DMS79 (cell line): ENCODE measurements around the gene HARBI1.
A peak's percentile ranks its signal among the peaks of the same experiment; 100 is the strongest.
"Not testable (repeated sequence)": the region's sequence is repeated elsewhere in the genome, so short reads cannot be mapped to it uniquely, and the experiment has no call there.

Source experiments
- DNase-seq: peaks from one replicate; lab custom pipeline; 2025; lab: John Stamatoyannopoulos, UW

HARBI1 gene

DNA sequence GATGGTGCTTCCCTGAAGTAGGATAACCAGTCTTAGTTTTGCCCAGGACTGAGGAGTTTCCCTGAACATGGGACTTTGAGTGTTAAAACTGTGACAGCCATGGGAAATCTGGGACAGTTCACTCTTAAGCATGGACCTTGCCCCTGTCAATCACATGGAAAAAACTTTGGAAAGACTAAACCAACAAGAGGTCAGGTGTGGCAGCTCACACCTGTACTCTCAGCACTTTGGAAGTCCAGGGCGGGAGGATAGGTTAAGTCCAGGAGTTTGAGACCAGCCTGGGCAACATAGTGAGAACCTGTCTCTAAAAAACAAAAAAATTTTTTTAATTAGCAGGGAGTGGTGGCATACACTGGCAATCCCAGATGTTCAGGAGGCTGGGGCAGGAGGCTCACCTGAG, 19.9 kb downstream of the HARBI1 start:
- DNase-seq = no peak

GRCh38 chr11:46594785-46595184, 22.2 kb downstream of the HARBI1 start:
- no peak for DNase-seq

DNA sequence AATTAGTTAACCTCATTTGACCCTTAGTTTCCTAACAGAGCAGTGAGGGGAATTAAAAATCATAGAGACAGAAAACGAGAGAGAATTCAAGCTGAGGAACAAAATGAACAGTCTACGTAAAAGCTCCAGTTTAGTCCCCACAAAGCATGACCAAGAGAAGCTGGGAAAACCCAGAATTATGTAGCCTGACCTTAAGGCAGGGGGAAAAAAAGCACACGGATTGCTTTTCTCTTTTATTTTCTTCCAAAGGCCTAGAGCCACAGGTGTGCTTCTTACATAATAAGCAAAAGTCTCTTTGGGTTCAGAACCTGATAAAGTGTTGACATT, 22.7 kb downstream of the HARBI1 start:
- DNase-seq = no peak

DNA sequence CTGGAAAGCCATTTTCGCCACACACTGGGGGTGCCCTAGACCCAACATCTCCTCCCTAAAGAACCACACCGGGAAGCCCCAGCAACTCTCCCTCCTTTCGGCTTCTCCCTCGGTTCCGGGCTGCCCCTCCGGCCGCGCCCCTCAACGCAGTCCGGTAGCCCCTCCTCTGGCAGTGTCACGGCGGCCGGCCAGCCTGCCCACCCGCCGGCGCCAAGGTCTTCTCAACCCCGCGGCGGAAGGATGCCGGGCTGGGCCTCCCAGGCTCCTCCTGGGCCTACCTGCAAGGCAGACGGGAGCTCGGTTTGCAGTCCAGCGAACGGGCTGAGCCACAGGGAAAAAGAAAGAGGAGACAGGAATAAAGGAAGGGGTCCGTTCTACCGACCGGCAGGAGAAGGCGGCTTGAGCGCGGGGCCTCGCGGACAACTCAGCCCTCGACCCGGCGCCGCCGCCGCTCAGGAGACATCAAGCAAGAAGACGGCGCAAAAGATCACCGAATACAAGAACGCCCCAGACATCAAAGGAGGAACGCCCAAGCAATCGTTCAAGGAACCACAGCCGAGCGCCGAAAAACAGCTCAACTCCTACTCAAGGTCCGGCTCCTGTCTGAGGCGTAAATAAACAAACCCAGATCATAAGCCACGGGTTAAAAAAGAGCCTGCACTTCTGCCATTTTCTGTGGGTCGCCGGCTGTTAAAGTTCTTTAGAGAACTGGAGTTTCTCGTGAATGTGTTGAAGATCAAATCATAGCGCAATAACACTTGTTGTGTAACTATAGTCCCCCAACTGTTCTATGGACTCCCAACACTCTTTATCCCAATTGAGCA, 23.3 kb downstream of the HARBI1 start, which contains the start of gene AMBRA1:
TSS of gene AMBRA1 (minus strand) at position 474 of the 824 bp plus-strand sequence. CDS start 45,643 bp downstream, outside the sequence.
- peak; percentile 94 for DNase-seq

GRCh38 chr11:46590740-46591605, 26.1 kb downstream of the HARBI1 start:
- no peak for DNase-seq

DNA sequence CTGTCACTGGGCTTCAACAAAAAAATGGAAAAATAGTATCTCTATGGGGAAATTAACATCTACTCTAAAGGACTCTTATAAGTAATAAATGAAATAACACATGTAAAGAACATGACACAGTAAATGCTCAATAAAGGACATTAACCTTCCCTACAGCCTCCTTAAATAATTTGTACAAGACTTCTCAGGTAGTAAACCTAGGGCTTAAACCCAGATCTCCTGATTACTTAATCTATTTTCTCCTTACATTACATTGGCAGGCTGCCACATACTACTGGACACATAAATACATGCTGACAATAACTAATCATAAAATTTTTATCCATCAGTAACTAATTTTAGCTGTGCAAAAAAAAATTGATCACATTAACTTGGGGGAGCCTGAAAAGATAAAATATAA, 28.1 kb downstream of the HARBI1 start:
- no peak for DNase-seq

- no peak for DNase-seq
Observed at GRCh38 chr11:46588131-46588530, 28.9 kb downstream of the HARBI1 start.

GRCh38 chr11:46583513-46583912, 33.5 kb downstream of the HARBI1 start:
- not testable (repeated sequence) for DNase-seq

DNA sequence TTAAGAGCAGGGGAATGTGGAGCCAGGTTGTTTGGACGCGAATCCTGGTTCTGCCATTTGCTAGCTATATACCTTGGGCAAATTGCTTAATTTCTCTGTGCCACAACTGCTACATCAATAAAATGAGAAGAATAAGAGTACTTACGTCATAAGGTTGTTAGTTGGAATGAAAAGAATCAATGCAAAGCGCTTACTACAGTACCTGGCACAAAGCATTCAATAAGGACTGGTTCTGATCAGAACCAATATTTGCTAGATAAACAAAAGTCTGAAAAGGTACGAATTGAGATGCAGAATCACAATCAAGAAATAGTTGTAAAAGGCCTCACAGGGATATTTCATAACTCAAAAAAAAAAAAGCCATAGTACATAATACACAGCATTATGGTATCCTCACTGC, 34.4 kb downstream of the HARBI1 start:
- DNase-seq = no peak

GRCh38 chr11:46577058-46577457, 40.0 kb downstream of the HARBI1 start:
- DNase-seq = no peak

DNA sequence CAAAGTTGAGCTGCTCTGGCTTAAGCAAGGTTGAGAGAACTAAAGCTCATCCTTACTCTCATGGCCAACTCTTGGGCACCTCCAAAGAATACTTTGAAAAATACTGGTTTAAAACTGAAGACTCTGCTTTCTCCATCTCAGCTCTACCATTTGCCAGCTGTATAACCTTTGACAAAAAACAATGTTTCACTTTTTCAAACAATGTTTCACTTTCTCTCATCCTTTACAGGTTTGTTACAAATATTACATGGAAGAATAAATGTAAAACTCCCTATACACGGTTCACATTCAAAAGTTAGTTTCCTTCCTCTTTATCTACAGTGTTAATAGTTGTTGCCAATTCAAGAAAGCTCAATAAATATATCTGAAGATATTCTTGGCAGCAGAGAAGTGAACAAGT, 42.4 kb downstream of the HARBI1 start:
- no peak for DNase-seq

- no peak for DNase-seq
Observed at GRCh38 chr11:46570790-46571398, 46.1 kb downstream of the HARBI1 start.

DNA sequence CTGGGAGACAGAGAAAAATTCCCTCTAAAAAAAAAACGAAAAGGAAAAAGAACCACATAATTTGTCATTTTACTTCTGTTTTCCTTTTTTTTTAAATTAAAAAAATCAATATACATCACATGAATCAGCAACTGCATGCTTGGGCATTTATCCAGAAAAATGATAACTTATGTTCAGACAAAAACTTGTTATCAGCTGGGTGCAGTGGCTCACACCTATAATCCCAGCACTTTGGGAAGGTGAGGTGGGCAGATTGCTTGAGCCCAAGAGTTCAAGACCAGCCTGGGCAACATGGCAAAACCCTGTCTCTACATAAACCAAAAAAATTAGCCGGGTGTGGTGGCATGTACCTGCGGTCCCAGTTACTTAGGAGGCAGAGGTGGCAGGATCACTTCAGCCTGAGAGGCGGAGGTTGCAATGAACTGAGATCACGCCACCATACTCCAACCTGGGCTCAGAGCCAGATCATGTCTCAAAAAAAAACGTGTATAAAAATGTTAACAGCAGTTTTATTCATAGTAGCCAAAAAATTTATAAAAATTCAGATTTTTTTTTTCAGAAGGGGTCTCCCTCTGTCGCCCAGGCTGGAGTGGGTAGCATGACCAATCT, 51.7 kb downstream of the HARBI1 start:
- no peak for DNase-seq

DNA sequence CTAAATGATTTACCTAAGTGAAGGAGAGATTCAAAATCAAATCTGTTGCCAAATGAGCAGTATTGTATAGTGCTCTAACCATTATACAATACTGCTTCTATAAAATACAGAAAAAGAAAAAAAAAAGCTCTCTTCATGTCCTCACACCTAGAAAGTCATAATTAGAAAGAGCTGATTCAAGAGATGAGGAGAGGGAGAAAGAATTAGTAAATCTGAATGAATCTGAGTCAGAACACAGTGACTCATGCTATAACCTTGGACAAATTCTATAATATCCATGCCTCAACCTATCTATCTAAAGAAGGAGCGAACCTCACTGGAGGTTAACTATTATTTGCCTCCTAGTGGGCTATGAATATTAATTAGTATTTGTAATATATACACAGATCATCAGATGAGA, 52.6 kb downstream of the HARBI1 start:
- DNase-seq = no peak

DNA sequence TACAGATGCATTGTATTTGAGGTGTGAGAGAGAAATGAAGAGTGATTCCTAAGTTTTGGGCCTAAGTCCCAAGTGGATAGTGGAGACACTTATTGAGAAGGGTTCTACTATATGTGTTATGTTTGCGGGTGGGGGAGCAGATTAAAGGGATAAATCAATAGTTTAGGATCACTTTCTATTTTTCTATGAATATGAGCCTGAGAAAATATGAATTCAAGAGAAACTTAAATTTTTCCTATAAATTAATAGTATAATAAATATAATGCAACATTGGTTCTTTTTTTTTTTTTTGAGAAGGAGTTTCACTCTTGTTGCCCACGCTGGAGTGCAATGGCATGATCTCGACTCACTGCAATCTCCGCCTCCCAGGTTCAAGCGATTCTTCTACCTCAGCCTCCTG, 54.5 kb downstream of the HARBI1 start:
- no peak for DNase-seq

GRCh38 chr11:46560300-46560991, 56.6 kb downstream of the HARBI1 start:
- DNase-seq = no peak

DNA sequence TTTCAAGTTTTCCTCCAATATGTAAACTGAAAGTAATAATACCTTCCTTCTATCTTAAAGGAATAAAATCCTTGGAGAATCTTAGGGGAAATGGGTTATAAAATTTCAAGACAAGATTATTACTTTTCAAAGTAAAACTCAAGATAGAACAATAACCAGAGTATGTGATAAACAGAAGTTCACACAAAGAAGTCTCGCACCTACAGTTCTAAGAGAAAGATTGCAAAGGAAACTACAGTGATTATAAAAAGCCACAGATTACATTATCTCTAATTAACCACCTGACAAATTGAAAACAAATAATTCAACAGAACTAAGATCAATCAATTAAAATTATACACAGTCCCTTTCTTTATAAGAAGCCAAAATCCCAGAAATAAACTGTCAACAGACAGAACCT, 57.2 kb downstream of the HARBI1 start:
- no peak for DNase-seq

- DNase-seq = no peak
Observed at GRCh38 chr11:46557684-46558151, 59.3 kb downstream of the HARBI1 start.

DNA sequence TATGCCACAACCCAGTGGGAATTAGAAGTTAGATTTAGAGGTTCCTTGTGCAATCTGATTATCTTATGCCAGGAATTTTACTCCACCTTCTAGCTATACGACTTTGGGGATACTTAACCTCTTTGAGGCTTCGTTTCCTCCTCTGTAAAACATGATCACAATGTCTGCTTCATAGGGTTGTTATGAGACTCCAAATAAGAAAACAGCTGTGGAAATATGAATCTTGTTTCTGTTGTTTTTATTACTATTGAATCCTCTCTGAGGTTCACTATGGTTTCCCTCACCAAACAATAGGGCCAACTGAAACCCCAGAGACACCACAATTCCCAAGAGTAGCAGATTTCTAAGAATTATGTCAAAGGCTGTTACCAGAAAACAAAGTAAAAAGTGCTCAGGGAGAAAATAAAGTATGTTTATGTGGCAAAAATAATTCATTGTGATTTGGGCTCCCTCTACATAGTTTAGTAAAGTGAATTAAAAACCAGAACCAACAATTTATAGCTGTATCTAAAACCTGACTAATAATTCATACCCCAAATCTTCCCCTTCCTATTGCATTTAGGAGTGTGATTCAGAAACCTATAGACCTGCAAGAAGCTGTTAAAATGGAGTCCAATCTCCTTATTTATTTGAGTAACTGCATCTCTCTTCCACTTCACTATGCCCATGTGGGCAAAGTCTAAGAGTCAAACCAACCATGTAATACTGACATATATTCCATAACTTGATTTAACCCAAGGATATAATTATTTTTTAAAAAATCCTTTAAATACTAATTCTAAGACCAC, 61.6 kb downstream of the HARBI1 start:
- no peak for DNase-seq

DNA sequence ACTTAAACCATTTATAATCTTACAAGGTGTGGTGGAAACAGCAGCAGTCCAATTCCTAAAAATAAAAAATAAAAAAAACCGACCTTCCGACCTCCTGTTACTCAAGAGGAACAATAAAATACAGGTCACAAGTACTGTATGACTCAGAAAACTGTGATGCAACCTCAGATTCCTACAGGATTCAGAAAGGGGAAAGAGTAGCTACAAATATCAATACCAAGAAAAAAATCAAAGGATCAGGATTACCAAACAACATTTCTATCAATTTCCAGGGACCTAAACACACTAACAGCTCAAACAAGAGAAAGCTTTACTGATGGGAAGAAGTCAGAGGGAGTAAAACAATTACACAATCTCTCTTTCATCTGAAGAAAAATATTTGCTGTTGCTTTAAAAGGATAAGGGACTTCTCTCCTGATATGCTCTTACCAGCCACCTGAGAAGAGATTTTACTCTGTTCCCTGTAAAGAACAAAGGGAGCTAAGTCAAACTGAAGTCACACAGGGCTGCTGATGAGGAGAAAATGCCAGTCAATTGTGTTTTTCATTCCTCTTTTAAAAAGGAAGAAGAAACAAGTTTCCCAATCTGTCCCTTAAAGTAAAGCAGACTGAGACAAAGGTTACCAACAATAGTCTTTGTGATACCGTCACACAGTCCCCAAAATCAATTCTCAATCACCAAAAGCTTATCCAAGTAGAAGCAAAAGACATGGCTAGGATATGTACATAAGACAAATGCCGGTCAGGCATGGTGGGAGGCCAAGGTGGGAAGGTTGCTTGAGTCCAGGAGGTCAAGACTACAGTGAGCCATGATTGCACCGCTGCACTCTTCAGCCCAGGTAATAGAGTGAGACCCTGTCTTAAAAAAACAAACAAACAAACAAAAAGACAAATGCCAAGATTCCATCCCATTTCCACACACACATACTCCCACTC, 62.5 kb downstream of the HARBI1 start:
- no peak for DNase-seq
